Endothelial cell of umbilical vein (primary cell): ENCODE data around the gene COLQ. TPM values are rescaled to one million over a fixed set of nuclear protein-coding genes. Genes with fewer than 3 reads are reported as not detected.

ENCODE experiments used
- BruUV-seq: library from RNA; stranded (reverse); fragments of 400-500 nt; replicated peaks from 2 replicates; lab custom pipeline; 2021; lab: Mats Ljungman, UMichigan
- CTCF ChIA-PET: fragments of 300-600, 350-600 bp; sonication (Branson Sonifier 250); formaldehyde crosslinking; loops from one replicate; lab custom pipeline; 2021; ENCODE audit warnings: antibody characterized with exemption, inconsistent platforms; lab: Charles Lee
- POLR2A ChIA-PET: fragments of 300-600, 350-600 bp; sonication (Branson Sonifier 250); formaldehyde crosslinking; loops from one replicate; lab custom pipeline; 2021; ENCODE audit warnings: antibody characterized with exemption, inconsistent platforms; lab: Charles Lee
- DNase-seq: peaks from one replicate; pipeline ENCODE4 v3.0.0-alpha.2; 2011; ENCODE audit warnings: low read depth, low spot score
- FAIRE-seq: peaks from 2 replicates; lab custom pipeline; 2011; peaks lifted over from hg19 to GRCh38; lab: Jason Lieb, UNC
- H2AFZ ChIP-seq: 2 replicates; pipeline ENCODE4 v1.6.0; 2012; ENCODE audit warnings: low read depth, low read length, control low read depth, inconsistent platforms
- H3K27ac ChIP-seq: 2 replicates; pipeline ENCODE4 v1.5.1; 2011; ENCODE audit warnings: low read depth, mild to moderate bottlenecking, control low read depth, low read length, moderate library complexity; ENCODE audit not compliant: insufficient read depth
- H3K27me3 ChIP-seq, 2 experiments: 2 replicates each; pipeline versions ENCODE4 v1.6.0 to v1.6.1; 2011; ENCODE audit warnings: low read length in 2 of 2, mixed read lengths in 1 of 2; ENCODE audit not compliant: control insufficient read depth in 2 of 2, insufficient read depth in 2 of 2
- H3K36me3 ChIP-seq, 2 experiments: 2 replicates in 1 of 2; 3 replicates in 1 of 2; pipeline ENCODE4 v1.5.1; 2011; ENCODE audit warnings: low read length in 2 of 2, mild to moderate bottlenecking in 1 of 2, moderate library complexity in 1 of 2; ENCODE audit not compliant: control insufficient read depth in 2 of 2, insufficient read depth in 2 of 2; ENCODE audit errors: extremely low read depth in 1 of 2
- H3K4me1 ChIP-seq: 3 replicates; pipeline ENCODE4 v1.5.1; 2011; ENCODE audit warnings: mild to moderate bottlenecking, low read length; ENCODE audit not compliant: control insufficient read depth, insufficient read depth; ENCODE audit errors: extremely low read depth
- H3K4me2 ChIP-seq: 2 replicates; pipeline ENCODE4 v1.6.1; 2011; ENCODE audit warnings: low read length, control low read depth, mixed read lengths; ENCODE audit not compliant: insufficient read depth
- H3K4me3 ChIP-seq, 3 experiments: fragments of 200-600 bp in 1 of 3; sonication (generic), shearing (Covaris generic) in 1 of 3; replicated peaks in 1 of 3; 2 replicates each; pipeline ENCODE4 v1.5.1; 2011 to 2016; ENCODE audit warnings: control low read depth in 3 of 3, low read length in 3 of 3, mild to moderate bottlenecking in 2 of 3, inconsistent platforms in 1 of 3, low read depth in 1 of 3, moderate library complexity in 1 of 3; ENCODE audit not compliant: insufficient read depth in 1 of 3
- H3K79me2 ChIP-seq: 2 replicates; pipeline ENCODE4 v1.6.0; 2012; ENCODE audit warnings: low read length, inconsistent platforms; ENCODE audit not compliant: control insufficient read depth, insufficient read depth
- H3K9ac ChIP-seq: replicated peaks from 2 replicates; pipeline ENCODE3; 2011; ENCODE audit warnings: low read length, control low read depth; ENCODE audit not compliant: insufficient read depth; ENCODE audit errors: extremely low read depth
- H3K9me1 ChIP-seq: replicated peaks from 3 replicates; pipeline ENCODE4 v1.6.0; 2011; ENCODE audit warnings: mild to moderate bottlenecking, low read length; ENCODE audit not compliant: control insufficient read depth, insufficient read depth; ENCODE audit errors: extremely low read depth
- H3K9me3 ChIP-seq: replicated peaks from 2 replicates; pipeline ENCODE4 v1.5.1; 2012; ENCODE audit warnings: low read length, inconsistent platforms; ENCODE audit not compliant: control insufficient read depth, insufficient read depth
- H4K20me1 ChIP-seq: replicated peaks from 2 replicates; pipeline ENCODE3; 2011; ENCODE audit warnings: mild to moderate bottlenecking, low read length; ENCODE audit not compliant: control insufficient read depth, insufficient read depth; ENCODE audit errors: extremely low read depth
- EZH2 ChIP-seq: IDR thresholded peaks from 2 replicates; pipeline ENCODE4 v1.6.1; 2012; ENCODE audit warnings: borderline replicate concordance, low read depth, mild to moderate bottlenecking, moderate library complexity, low read length, inconsistent platforms; ENCODE audit not compliant: severe bottlenecking
- FOS ChIP-seq: IDR thresholded peaks from 2 replicates; pipeline ENCODE4 v1.6.1; 2011; ENCODE audit warnings: mild to moderate bottlenecking, low read length, moderate library complexity, borderline replicate concordance; ENCODE audit not compliant: insufficient read depth
- GATA2 ChIP-seq: IDR thresholded peaks from 2 replicates; pipeline ENCODE4 v1.7.0; 2011; ENCODE audit warnings: low read depth, mild to moderate bottlenecking, moderate library complexity, mixed read lengths, low read length; ENCODE audit not compliant: insufficient read length, insufficient read depth
- JUN ChIP-seq: IDR thresholded peaks from 2 replicates; pipeline ENCODE4 v1.6.1; 2011; ENCODE audit warnings: borderline replicate concordance, low read depth; ENCODE audit not compliant: insufficient read length, insufficient read depth
- MYC ChIP-seq: IDR thresholded peaks from one replicate; pipeline ENCODE4 v1.6.1; 2011; ENCODE audit warnings: mild to moderate bottlenecking, low read depth, low read length
- POLR2A ChIP-seq: IDR thresholded peaks from 2 replicates; pipeline ENCODE4 v1.6.1; 2012; ENCODE audit warnings: low read depth, mild to moderate bottlenecking, control low read depth, low read length
- POLR2AphosphoS5 ChIP-seq: IDR thresholded peaks from 2 replicates; pipeline ENCODE4 v1.6.1; 2012; ENCODE audit warnings: low read depth, mild to moderate bottlenecking, control low read depth, low read length, moderate library complexity; ENCODE audit not compliant: insufficient read depth
- dilution Hi-C: fragments of 300-500 bp; cut with MboI; formaldehyde crosslinking; loops from one replicate; pipeline ENCODE4 v1.15.0; 2019; ENCODE audit warnings: low sequenced_read_pairs; ENCODE audit not compliant: extremely low pct_ligation_motif_present
- intact Hi-C: fragments of 100-400 bp; cut with micrococcal nuclease; formaldehyde crosslinking; loops from one replicate; pipeline ENCODE4 v1.10.0; 2022
- polyA plus RNA-seq, 4 experiments: library from polyadenylated mRNA; depleted of rRNA in 3 of 4; stranded (reverse) in 3 of 4; unstranded in 1 of 4; fragments of >200 nt; gene quantifications; 2 replicates each; pipeline versions ENCODE4 v1.2.1 to v1.2.3, GENCODE V29; 2011 to 2012; ENCODE audit warnings: missing spikeins in 1 of 4
- total RNA-seq: library from RNA; stranded (reverse); gene quantifications from 2 replicates; pipeline ENCODE4 v1.2.3, GENCODE V29; 2021
- TF ChIP-seq, protein P1 (sequence below), 2 donors: IDR thresholded peaks; 1 replicate in 1 of 2; 2 replicates in 1 of 2; pipeline ENCODE4 v1.5.1; 2011; ENCODE audit warnings: low read length in 2 of 2, mild to moderate bottlenecking in 2 of 2, moderate library complexity in 2 of 2, control low read depth in 1 of 2, inconsistent platforms in 1 of 2, low read depth in 1 of 2; ENCODE audit not compliant: insufficient read depth in 1 of 2; ENCODE audit errors: extremely low read depth in 1 of 2
- TF ChIP-seq, protein P2 (sequence below): IDR thresholded peaks from 2 replicates; pipeline ENCODE4 v1.6.1; 2011; ENCODE audit not compliant: insufficient read depth, insufficient read length

Gene COLQ
- total and polyA plus RNA-seq, 2 donors (not counting 3 experiments of a cell fraction or from before 2014, with no cell fraction given): 2.0 to 2.3 TPM

DNA sequence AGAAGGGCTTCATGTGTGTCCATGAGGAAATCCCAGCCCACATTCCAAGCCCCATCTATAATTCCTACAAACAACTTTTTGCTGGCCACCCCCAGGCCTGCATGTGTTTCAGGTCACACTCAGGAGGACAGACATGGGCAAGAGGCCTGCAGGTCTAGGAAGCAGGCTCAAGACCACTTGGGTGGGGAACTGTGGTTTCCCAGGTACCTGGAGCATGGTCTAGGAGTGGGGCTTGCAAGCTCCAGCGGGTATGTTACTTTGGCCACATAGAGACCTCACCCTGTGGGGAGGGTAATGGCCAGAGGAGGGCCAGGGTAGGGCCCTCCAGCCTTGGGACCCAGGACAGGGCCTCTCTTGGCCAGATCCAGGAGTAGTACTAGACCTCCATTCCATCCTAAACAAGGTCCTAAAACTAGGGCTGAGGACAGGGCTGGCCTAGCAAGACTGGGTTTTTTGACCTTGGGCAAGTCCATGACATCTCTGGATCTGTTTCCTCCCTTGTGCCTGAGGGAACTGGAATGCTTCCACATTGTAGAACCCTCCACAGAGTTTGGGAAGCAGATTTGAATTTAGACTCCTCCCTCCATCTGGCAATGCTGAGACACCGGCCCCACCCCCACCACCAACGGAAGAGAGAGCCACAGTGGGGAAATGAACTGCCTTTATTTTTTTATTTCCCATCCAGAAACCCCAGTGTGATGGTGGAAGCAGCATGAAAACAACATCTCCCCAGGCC, 71.8 kb downstream of the COLQ start:
- no peaks in the 10 kb centered on the region for H3K79me2 ChIP-seq
- H3K4me3 ChIP-seq: no peak overlapping the region
- DNase-seq (no peak), FAIRE-seq (no peak)
- POLR2A ChIA-PET: no interaction called here
- dilution Hi-C loops (no loop called here), intact Hi-C loops (no loop called here)
- no peaks in the 10 kb centered on the region for H3K9me3 ChIP-seq
- TF ChIP-seq MYC (no peak), JUN (no peak), POLR2A (no peak), EZH2 (no peak), GATA2 (no peak), FOS (no peak), POLR2AphosphoS5 (no peak)
- TF ChIP-seq, protein P1, sequence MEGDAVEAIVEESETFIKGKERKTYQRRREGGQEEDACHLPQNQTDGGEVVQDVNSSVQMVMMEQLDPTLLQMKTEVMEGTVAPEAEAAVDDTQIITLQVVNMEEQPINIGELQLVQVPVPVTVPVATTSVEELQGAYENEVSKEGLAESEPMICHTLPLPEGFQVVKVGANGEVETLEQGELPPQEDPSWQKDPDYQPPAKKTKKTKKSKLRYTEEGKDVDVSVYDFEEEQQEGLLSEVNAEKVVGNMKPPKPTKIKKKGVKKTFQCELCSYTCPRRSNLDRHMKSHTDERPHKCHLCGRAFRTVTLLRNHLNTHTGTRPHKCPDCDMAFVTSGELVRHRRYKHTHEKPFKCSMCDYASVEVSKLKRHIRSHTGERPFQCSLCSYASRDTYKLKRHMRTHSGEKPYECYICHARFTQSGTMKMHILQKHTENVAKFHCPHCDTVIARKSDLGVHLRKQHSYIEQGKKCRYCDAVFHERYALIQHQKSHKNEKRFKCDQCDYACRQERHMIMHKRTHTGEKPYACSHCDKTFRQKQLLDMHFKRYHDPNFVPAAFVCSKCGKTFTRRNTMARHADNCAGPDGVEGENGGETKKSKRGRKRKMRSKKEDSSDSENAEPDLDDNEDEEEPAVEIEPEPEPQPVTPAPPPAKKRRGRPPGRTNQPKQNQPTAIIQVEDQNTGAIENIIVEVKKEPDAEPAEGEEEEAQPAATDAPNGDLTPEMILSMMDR (IDR thresholded peaks at IDR 0.05; ENCODE audit: extremely low read depth in 1 of 2, insufficient read depth in 1 of 2, low read depth in 1 of 2, low read length in 2 of 2): no peak
- TF ChIP-seq, protein P2, sequence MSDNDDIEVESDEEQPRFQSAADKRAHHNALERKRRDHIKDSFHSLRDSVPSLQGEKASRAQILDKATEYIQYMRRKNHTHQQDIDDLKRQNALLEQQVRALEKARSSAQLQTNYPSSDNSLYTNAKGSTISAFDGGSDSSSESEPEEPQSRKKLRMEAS: no peak
- H2AFZ ChIP-seq: no peak overlapping the region
- H4K20me1 ChIP-seq: no peaks in the 10 kb centered on the region
- CTCF ChIA-PET: interaction anchor here (1.4 kb wide), 1 partner anchor 10 kb away, joined by 5 read pairs; no protein-coding TSS in a partner anchor
- H3K9me1 ChIP-seq: no peaks in the 10 kb centered on the region
- no peaks in the 10 kb centered on the region for H3K36me3 ChIP-seq
- H3K4me1 ChIP-seq: no peaks in the 10 kb centered on the region
- no peak overlapping the region for H3K9ac ChIP-seq
- no peaks in the 10 kb centered on the region for H3K27me3 ChIP-seq
- no peak overlapping the region for H3K4me2 ChIP-seq
- no TSS peak for BruUV-seq
- no peak overlapping the region for H3K27ac ChIP-seq
